Body of pancreas (tissue), 4 donors: ENCODE results near the gene MAP2K4.

ENCODE experiments used
- POLR2A ChIP-seq, 3 donors: fragments of 450-650 bp; IDR thresholded peaks; one replicate each; pipeline ENCODE4 v1.6.1; 2016; ENCODE audit warnings: antibody characterized with exemption in 3 of 3, mild to moderate bottlenecking in 2 of 3
- TF ChIP-seq, protein P1 (sequence below), 7 experiments: fragments of 450-650 bp in 4 of 7; fragments of 200-600 bp in 3 of 7; sonication (generic) in 3 of 7; IDR thresholded peaks; one replicate each; pipeline ENCODE4 v1.5.1; 2016 to 2019; ENCODE audit warnings: antibody characterized with exemption in 7 of 7

DNA sequence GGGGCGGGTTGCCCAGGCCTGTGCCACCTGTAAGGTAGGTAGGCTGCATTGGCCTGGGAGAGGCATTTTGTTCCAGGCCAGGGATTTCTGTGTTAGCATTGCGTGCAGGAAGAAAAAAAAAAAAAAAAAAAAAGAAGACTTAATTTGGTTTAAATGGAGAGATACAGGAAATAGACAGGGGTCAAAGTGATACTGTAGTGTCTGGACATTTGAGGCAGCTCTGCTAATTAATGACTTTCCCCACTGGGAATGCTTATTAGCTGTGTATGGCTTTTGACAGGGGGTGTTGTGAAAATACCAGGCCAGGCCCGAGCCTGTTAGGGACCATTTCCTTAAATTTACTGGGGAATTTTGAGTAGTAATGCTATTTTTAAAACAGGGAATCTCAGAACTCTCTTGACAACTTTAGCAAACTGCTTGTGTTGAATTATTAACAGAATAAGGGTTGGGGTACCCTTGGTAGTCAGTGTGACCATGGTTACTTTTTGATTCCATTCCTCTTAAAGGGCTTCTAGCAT lies 1.0 kb downstream of the MAP2K4 start:
- TF ChIP-seq, protein P1, sequence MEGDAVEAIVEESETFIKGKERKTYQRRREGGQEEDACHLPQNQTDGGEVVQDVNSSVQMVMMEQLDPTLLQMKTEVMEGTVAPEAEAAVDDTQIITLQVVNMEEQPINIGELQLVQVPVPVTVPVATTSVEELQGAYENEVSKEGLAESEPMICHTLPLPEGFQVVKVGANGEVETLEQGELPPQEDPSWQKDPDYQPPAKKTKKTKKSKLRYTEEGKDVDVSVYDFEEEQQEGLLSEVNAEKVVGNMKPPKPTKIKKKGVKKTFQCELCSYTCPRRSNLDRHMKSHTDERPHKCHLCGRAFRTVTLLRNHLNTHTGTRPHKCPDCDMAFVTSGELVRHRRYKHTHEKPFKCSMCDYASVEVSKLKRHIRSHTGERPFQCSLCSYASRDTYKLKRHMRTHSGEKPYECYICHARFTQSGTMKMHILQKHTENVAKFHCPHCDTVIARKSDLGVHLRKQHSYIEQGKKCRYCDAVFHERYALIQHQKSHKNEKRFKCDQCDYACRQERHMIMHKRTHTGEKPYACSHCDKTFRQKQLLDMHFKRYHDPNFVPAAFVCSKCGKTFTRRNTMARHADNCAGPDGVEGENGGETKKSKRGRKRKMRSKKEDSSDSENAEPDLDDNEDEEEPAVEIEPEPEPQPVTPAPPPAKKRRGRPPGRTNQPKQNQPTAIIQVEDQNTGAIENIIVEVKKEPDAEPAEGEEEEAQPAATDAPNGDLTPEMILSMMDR (IDR thresholded peaks at IDR 0.05): no peak
- TF ChIP-seq POLR2A (IDR thresholded peaks at IDR 0.05): no peak
